ENCODE results near the gene SSX3.
"Not testable (repeated sequence)": the region's sequence is repeated elsewhere in the genome, so short reads cannot be mapped to it uniquely, and the experiment has no call there.

DNA sequence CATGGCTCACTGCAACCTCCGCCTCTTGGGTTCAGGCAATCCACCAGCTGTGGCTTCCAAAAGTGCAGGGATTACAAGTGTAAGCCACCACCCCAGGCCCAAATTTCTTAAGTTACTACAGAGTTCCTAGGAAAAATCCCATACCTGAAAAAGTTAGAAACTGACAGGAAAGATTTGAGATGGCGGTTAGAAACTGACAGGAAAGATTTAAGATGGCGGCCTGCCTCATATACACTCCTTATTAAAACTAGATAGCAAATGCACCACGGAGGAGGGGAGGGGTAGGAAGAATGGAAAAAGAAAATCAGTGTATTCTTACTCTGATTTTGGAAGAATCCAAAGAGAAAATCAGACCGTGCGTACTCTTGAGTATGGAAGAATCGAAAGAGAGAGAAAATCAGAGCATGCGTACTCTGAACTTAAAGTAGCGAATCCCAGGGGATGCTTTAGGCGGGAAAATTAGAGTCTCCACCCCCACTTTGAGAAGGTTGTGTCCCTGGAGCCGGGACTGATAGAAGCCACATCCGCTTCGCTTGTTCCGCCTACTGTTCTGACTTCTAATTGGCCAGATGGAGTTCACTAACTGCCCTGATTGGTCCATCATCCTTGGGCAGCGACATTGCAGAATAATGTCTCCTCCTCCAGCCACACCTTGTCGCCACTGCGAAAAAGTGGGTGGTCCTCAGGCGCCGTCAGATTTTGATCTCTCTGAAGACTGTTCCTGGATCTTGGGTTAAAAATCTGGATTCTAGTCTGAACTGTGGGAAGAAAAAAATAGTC lies at the start of gene SSX3:
- TF ChIP-seq NRF1 (IDR thresholded peaks at IDR 0.05; ENCODE audit: low read depth, low read length); RBBP5 (IDR thresholded peaks at IDR 0.05; ENCODE audit: borderline replicate concordance, low read depth, low read length); SIN3A (conservative IDR thresholded peaks at IDR 0.05 in 1 of 2, IDR thresholded peaks at IDR 0.05 in 1 of 2; ENCODE audit: low read depth in 1 of 2, low read length in 2 of 2): not testable (repeated sequence)
- TF ChIP-seq, protein P1, sequence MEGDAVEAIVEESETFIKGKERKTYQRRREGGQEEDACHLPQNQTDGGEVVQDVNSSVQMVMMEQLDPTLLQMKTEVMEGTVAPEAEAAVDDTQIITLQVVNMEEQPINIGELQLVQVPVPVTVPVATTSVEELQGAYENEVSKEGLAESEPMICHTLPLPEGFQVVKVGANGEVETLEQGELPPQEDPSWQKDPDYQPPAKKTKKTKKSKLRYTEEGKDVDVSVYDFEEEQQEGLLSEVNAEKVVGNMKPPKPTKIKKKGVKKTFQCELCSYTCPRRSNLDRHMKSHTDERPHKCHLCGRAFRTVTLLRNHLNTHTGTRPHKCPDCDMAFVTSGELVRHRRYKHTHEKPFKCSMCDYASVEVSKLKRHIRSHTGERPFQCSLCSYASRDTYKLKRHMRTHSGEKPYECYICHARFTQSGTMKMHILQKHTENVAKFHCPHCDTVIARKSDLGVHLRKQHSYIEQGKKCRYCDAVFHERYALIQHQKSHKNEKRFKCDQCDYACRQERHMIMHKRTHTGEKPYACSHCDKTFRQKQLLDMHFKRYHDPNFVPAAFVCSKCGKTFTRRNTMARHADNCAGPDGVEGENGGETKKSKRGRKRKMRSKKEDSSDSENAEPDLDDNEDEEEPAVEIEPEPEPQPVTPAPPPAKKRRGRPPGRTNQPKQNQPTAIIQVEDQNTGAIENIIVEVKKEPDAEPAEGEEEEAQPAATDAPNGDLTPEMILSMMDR (IDR thresholded peaks at IDR 0.05; ENCODE audit: control extremely low read depth in 1 of 3, insufficient read depth in 1 of 3, low read depth in 1 of 3, low read length in 3 of 3): not testable (repeated sequence)

Measured in H1 (cell line).